GM03348 (cell line): ENCODE results near the gene CNTLN.
"Not testable (repeated sequence)": the region's sequence is repeated elsewhere in the genome, so short reads cannot be mapped to it uniquely, and the experiment has no call there.

Experiments used
- DNase-seq: peaks from one replicate; pipeline ENCODE4 v3.0.0; 2012; ENCODE audit warnings: low spot score

CNTLN gene

DNA sequence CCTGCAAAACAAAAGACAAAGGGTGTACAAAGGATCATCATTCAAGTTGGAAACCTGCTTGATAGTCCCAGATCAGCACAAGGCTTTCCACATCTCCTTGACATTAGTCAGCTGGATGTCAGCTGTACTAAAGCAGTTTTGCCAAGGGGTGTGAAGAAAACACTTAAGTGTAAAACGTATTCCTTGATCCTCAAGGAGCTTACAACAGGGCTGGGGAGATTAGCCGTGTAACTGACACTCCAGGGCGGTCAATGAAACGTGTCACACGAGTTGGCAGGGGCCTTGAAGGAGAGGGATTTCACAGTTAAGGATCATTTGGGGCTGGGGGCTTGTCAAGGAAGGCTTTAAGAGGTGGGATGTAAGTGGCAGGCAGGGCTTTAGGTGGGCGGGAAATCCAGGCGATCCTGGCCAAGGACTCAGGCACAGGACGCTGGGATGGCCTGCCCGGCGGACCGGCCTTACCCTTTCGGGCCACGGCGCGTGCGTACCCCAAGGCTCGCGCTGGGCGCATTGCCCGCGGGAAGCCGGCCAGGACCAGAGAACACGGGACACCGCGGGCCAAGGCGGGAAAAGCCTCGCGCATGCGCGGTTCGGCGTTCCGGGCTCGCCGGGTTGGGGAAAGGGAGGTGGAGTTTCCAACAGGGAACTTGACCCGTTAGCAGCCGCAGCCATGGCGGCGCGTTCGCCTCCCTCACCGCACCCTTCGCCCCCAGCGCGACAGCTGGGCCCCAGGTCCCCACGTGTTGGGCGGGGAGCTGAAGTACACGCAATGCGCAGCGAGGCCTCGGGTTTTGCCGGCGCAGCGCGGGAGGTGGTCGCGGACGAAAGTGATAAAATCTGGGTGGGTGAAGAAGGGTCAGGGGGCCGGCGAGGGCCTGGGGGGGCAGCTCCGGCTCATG is at the start of gene CNTLN:
Gene CNTLN, plus strand, starts transcription at position 645 of the 899 bp plus-strand sequence. Its CDS starts 26 bp downstream, at position 671.
- peak; percentile 97 for DNase-seq

- DNase-seq: no peak
Observed at GRCh38 chr9:17088566-17088965, 46.3 kb upstream of the CNTLN start.

DNA sequence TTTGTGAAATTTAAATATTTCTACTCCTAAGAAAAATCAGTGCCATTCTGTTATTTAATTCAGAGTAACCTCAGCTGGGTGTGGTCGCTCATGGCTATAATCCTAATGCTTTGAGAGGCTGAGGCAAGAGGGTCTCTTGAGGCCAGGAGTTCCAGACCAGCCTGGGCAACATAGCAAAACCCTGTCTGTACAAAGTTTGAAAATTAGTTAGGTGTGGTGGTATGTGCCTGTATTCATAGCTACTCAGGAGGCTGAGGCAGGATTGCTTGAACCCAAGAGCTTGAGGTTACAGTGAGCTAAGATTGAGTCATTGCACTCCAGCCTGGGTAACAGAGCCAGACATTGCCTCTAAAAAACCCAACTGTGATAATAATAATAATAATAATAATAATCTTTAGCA is 44.8 kb upstream of the CNTLN start:
- no peak for DNase-seq

DNA sequence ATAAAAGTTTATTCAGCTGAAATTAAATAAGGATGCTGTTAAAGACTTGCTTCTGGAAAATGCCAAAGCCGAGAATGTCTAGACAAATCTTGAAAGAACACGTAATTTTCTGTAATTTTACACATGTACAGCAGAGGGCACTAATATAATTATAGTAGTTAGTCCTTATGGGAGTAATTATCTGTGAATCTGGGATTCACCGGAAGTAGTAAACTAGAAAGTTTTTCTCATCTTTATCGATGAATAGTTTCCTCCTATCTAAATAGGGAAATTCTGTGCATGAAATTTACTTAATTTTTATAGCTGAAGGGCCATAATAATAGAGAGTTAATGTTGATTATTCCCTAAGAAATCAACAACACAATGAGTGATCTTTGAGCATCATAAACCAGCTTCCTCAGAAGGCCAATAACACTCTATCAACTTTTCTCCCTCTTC is 18.4 kb upstream of the CNTLN start:
- peak; percentile 55 for DNase-seq

GRCh38 chr9:17117372-17117771 is 17.5 kb upstream of the CNTLN start:
- no peak for DNase-seq

GRCh38 chr9:17120203-17120602 is 14.6 kb upstream of the CNTLN start:
- no peak for DNase-seq

GRCh38 chr9:17121264-17121663 is 13.6 kb upstream of the CNTLN start:
- DNase-seq: no peak

DNA sequence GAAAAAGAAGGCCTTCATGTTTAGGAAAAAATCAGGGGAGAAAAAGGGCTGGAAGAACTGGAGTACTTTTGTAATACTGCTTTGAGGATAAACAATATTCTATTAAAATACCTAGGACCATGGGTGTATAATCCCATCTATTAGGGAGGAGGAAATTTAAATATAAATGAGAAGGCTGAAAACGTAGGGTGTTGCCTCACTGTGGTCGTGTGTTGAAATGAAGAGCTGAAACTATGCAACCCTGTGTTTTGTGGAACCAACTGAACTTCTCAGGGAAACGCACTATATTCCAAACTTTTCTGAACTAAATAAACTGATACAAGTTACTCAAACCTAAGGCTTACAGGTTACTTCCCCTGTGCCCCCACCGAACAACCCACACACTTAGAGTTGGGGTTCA is 4.5 kb upstream of the CNTLN start:
- no peak for DNase-seq

GRCh38 chr9:17130725-17131124 is 4.1 kb upstream of the CNTLN start:
- DNase-seq: no peak

- no peak for DNase-seq
Observed at GRCh38 chr9:17131494-17131893, 3.3 kb upstream of the CNTLN start.

DNA sequence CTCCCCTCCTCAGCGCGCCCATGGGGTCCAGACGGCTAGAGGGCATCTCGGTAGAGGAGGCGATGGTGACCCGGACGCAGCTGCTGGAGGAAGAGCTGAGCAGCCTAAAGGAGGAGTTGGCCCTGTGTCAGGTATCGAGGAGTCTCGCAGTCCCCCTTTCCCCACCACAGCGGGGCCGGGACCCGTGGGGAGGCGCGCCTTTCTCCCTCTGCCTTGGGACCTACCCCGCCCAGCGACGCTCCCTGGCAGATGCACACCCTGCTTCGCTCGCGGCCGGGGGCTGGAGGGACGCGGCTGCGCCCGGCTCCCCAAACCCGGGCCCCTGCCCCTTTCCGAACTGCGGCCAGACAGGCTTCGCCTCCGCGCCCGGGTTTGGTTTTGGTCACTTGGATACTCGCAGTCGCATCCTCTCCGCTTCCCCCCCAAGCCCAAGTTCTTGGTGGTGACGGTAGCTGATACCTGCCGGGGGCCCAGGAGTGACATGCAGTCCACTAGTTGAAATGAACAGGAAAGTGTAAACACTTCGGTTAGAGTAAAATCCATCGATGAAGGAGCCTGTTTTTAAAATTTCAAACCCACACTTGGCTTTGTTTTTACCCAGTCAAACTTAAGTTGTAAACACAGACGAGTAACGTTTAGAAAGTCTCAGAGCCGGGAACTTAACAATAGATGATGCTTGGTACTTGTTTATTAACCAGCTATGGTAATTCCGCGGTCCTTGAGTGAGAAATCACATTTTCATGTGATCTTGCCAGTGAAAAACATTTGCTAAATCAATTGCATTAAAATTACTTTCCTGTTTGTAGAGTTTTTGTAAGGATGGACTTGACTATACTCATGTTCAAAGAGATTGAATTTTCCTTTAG is 688 bp downstream of the CNTLN start:
- DNase-seq: peak; percentile 70

DNA sequence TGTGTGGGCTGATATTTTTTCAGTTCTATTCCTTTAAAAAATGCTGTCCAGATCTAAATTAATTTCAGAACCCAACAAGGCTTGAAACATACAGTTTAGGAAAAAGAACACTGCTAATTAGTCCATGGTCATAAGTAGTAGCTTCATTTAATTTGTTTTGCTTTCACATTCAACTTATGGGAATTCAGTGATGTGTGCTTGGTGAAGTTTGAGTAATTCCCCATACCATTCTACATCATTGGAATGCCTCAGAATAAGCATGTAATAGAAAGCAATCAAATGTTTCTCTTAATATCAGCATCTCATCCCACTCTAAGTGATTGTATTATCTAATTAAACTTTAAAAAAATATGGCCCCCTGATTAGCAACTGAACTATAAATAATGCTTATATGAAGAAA is 2.7 kb downstream of the CNTLN start:
- DNase-seq: no peak

DNA sequence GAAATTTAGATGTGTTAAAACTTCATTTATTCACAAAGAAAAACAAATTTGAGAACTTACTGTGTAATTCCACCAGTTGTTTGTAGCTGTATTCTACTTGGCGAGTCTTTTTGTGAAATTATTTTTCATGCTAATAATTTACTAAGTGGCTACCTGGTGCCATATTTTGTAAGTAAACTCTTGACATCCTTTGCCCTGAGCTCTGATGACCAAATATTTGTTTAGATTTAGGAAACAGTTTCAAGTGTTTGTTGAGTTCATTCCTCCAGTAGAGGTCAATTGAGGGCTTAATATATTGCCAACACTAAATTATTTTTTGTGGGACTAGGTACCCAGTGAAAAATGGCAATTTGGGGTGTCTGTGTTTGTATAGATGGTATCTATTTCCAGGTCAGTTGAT is 3.7 kb downstream of the CNTLN start:
- no peak for DNase-seq

DNA sequence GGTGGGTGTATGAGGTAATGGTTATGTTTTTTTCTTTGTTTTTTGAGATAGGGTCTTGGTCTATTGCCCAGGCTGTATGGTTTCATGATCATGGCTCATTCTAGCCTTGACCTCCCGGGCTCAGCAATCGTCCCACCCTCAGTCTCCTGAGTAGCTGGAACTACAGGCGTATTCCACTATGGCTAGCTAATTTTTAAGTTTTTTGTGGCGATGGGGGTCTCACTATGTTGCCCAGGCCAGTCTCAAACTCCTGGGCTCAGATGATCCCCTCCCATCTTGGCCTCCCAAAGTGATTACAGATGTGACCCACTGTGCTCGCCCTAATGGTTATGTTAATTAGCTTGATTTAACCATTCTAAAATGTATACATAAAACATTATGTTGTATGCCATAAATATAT is 5.6 kb downstream of the CNTLN start:
- no peak for DNase-seq

GRCh38 chr9:17148324-17148723 is 13.5 kb downstream of the CNTLN start:
- DNase-seq: no peak

DNA sequence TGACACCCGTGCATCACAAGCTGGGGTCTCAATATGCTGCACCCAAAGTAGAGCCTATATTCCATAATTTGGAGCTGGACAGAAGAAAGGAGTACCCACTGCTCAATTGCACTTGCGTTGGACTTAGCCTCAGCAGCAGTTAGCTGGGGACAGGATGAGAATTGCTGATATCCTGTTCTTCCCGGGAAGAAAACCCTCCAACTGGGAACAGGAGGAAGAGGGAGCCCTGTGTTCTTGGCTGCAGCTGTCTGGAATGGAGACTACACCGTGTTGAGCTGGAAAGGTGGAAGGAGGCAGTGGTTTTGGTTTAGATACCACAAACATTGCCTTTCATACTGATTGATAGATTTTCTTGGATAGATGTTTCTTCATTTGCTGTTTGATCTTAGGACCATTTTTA is 24.6 kb downstream of the CNTLN start:
- DNase-seq: no peak

- DNase-seq: no peak
Observed at GRCh38 chr9:17160327-17160726, 25.5 kb downstream of the CNTLN start.

- DNase-seq: no peak
Observed at GRCh38 chr9:17165764-17166163, 30.9 kb downstream of the CNTLN start.

- DNase-seq: no peak
Observed at GRCh38 chr9:17166346-17166745, 31.5 kb downstream of the CNTLN start.

- no peak for DNase-seq
Observed at GRCh38 chr9:17171309-17172094, 36.7 kb downstream of the CNTLN start.

GRCh38 chr9:17177496-17177895 is 42.7 kb downstream of the CNTLN start:
- DNase-seq: not testable (repeated sequence)

GRCh38 chr9:17185481-17186029 is 50.7 kb downstream of the CNTLN start:
- DNase-seq: no peak
